Measurements from ENCODE around the gene ATP2A3.

The ATP2A3 gene

GRCh38 chr17:3964203-3965117 is at the start of gene ATP2A3:
Gene ATP2A3 (minus strand): TSS chr17:3964437. CDS start chr17:3964291, 146 bp downstream.
- peak; percentile 38 for ATAC-seq (ENCODE audit: low read depth)
- Mint-ChIP-seq H3K4me1 (peaks cover 58% of the 10 kb centered on the region), H3K27ac (peak within 1 kb of the TSS; percentile 92), H3K4me3 (peak within 1 kb of the TSS; percentile 91), H3K9me3 (no peaks in the 10 kb centered on the region), H3K27me3 (no peaks in the 10 kb centered on the region), H3K36me3 (peaks cover 9% of the 10 kb centered on the region)
- peak; percentile 56 to 73 for DNase-seq (ENCODE audit: low spot score in 2 of 2)

GRCh38 chr17:4010754-4011153 is 46.5 kb upstream of the ATP2A3 start:
- no peak overlapping the region for H3K27ac Mint-ChIP-seq
- no peak overlapping the region for H3K4me3 Mint-ChIP-seq
- no peaks in the 10 kb centered on the region for H3K9me3 Mint-ChIP-seq
- ATAC-seq (ENCODE audit: low read depth) (no peak), DNase-seq (ENCODE audit: low spot score in 2 of 2) (no peak)
- H3K4me1 Mint-ChIP-seq, result no peaks in the 10 kb centered on the region
- H3K27me3 Mint-ChIP-seq, result no peaks in the 10 kb centered on the region
- H3K36me3 Mint-ChIP-seq, result peaks cover 33% of the 10 kb centered on the region

- Mint-ChIP-seq H3K4me3 (no peak overlapping the region), H3K27ac (no peak overlapping the region), H3K27me3 (no peaks in the 10 kb centered on the region), H3K36me3 (peaks cover 24% of the 10 kb centered on the region), H3K4me1 (no peaks in the 10 kb centered on the region), H3K9me3 (no peaks in the 10 kb centered on the region)
- no peak for DNase-seq (ENCODE audit: low spot score in 2 of 2)
- ATAC-seq (ENCODE audit: low read depth), result no peak
Measured at GRCh38 chr17:4009186-4009785, 45.0 kb upstream of the ATP2A3 start.

- Mint-ChIP-seq H3K36me3 (peaks cover 17% of the 10 kb centered on the region), H3K9me3 (no peaks in the 10 kb centered on the region), H3K4me1 (peaks cover 2% of the 10 kb centered on the region), H3K27me3 (no peaks in the 10 kb centered on the region), H3K27ac (no peak overlapping the region), H3K4me3 (no peak overlapping the region)
- ATAC-seq (ENCODE audit: low read depth) (no peak), DNase-seq (ENCODE audit: low spot score in 2 of 2) (no peak)
Measured at GRCh38 chr17:4008441-4009185, 44.4 kb upstream of the ATP2A3 start.

GRCh38 chr17:4008082-4008435 is 43.8 kb upstream of the ATP2A3 start:
- Mint-ChIP-seq H3K36me3 (peaks cover 16% of the 10 kb centered on the region), H3K4me3 (no peak overlapping the region), H3K27me3 (no peaks in the 10 kb centered on the region), H3K4me1 (peaks cover 6% of the 10 kb centered on the region), H3K27ac (no peak overlapping the region), H3K9me3 (no peaks in the 10 kb centered on the region)
- ATAC-seq (ENCODE audit: low read depth) (no peak), DNase-seq (ENCODE audit: low spot score in 2 of 2) (no peak)

- no peak for DNase-seq (ENCODE audit: low spot score in 2 of 2)
- H3K27ac Mint-ChIP-seq, result no peak overlapping the region
- no peak overlapping the region for H3K4me3 Mint-ChIP-seq
- ATAC-seq (ENCODE audit: low read depth), result no peak
- no peaks in the 10 kb centered on the region for H3K9me3 Mint-ChIP-seq
- peaks cover 14% of the 10 kb centered on the region for H3K36me3 Mint-ChIP-seq
- H3K4me1 Mint-ChIP-seq, result peaks cover 7% of the 10 kb centered on the region
- H3K27me3 Mint-ChIP-seq, result no peaks in the 10 kb centered on the region
Measured at GRCh38 chr17:4007346-4008081, 43.3 kb upstream of the ATP2A3 start.

GRCh38 chr17:4006745-4007211 is 42.5 kb upstream of the ATP2A3 start:
- no peak for ATAC-seq (ENCODE audit: low read depth)
- Mint-ChIP-seq H3K4me3 (no peak overlapping the region), H3K27me3 (no peaks in the 10 kb centered on the region), H3K4me1 (peaks cover 10% of the 10 kb centered on the region), H3K27ac (no peak overlapping the region), H3K9me3 (no peaks in the 10 kb centered on the region), H3K36me3 (peaks cover 10% of the 10 kb centered on the region)
- DNase-seq (ENCODE audit: low spot score in 2 of 2), result no peak

GRCh38 chr17:4006165-4006589 is 41.9 kb upstream of the ATP2A3 start:
- no peaks in the 10 kb centered on the region for H3K27me3 Mint-ChIP-seq
- peaks cover 10% of the 10 kb centered on the region for H3K36me3 Mint-ChIP-seq
- H3K4me3 Mint-ChIP-seq, result no peak overlapping the region
- H3K27ac Mint-ChIP-seq, result no peak overlapping the region
- no peaks in the 10 kb centered on the region for H3K9me3 Mint-ChIP-seq
- no peak for ATAC-seq (ENCODE audit: low read depth)
- no peak for DNase-seq (ENCODE audit: low spot score in 2 of 2)
- peaks cover 10% of the 10 kb centered on the region for H3K4me1 Mint-ChIP-seq

- no peaks in the 10 kb centered on the region for H3K9me3 Mint-ChIP-seq
- no peak overlapping the region for H3K4me3 Mint-ChIP-seq
- peaks cover 10% of the 10 kb centered on the region for H3K36me3 Mint-ChIP-seq
- H3K27me3 Mint-ChIP-seq, result no peaks in the 10 kb centered on the region
- H3K27ac Mint-ChIP-seq, result no peak overlapping the region
- DNase-seq (ENCODE audit: low spot score in 2 of 2) (no peak), ATAC-seq (ENCODE audit: low read depth) (no peak)
- peaks cover 13% of the 10 kb centered on the region for H3K4me1 Mint-ChIP-seq
Measured at GRCh38 chr17:4005296-4006164, 41.3 kb upstream of the ATP2A3 start.

GRCh38 chr17:4004517-4005295 is 40.5 kb upstream of the ATP2A3 start:
- Mint-ChIP-seq H3K27me3 (peaks cover 2% of the 10 kb centered on the region), H3K4me1 (peaks cover 13% of the 10 kb centered on the region), H3K27ac (no peak overlapping the region), H3K4me3 (no peak overlapping the region), H3K9me3 (no peaks in the 10 kb centered on the region), H3K36me3 (peaks cover 10% of the 10 kb centered on the region)
- ATAC-seq (ENCODE audit: low read depth) (peak; percentile 78), DNase-seq (ENCODE audit: low spot score in 2 of 2) (peak; percentile 77 to 81)

GRCh38 chr17:4003501-4004421 is 39.5 kb upstream of the ATP2A3 start:
- ATAC-seq (ENCODE audit: low read depth) (no peak), DNase-seq (ENCODE audit: low spot score in 2 of 2) (no peak)
- no peak overlapping the region for H3K4me3 Mint-ChIP-seq
- peak overlapping the region; percentile 55 for H3K27ac Mint-ChIP-seq
- H3K9me3 Mint-ChIP-seq, result no peaks in the 10 kb centered on the region
- H3K36me3 Mint-ChIP-seq, result peaks cover 10% of the 10 kb centered on the region
- peaks cover 13% of the 10 kb centered on the region for H3K4me1 Mint-ChIP-seq
- peaks cover 2% of the 10 kb centered on the region for H3K27me3 Mint-ChIP-seq

Data from memory B cell (primary cell).